Psoas muscle (tissue), 8 donors: Measurements from ENCODE around the gene ZNF683. TPM values are rescaled to one million over a fixed set of nuclear protein-coding genes. Genes with fewer than 3 reads are reported as not detected.

Experiments used
- ATAC-seq, 4 donors: fragments of 200-7000 bp; cut with Tn5 transposase; one replicate each; pipeline ENCODE4 v1.9.1; 2020; ENCODE audit warnings: moderate library complexity in 3 of 4, mild to moderate bottlenecking in 2 of 4
- DNase-seq, 2 donors: peaks; one replicate each; pipeline ENCODE4 v3.0.0-alpha.2; 2020
- H3K27ac ChIP-seq: fragments of 200-600 bp; one replicate; pipeline ENCODE4 v1.8.0; 2022
- H3K27me3 ChIP-seq, 3 donors: fragments of 200-600 bp in 1 of 3; one replicate each; pipeline versions ENCODE4 v1.6.1 to v1.8.0; 2013 to 2022; ENCODE audit warnings: low read length in 2 of 3, mild to moderate bottlenecking in 2 of 3, moderate library complexity in 1 of 3; ENCODE audit not compliant: insufficient read depth in 3 of 3
- H3K36me3 ChIP-seq, 2 donors: fragments of 200-600 bp in 1 of 2; one replicate each; pipeline versions ENCODE4 v1.6.1 to v1.8.0; 2013 to 2022; ENCODE audit warnings: low read depth in 1 of 2, mild to moderate bottlenecking in 1 of 2, moderate library complexity in 1 of 2; ENCODE audit not compliant: insufficient read depth in 1 of 2
- H3K4me1 ChIP-seq: fragments of 200-600 bp; one replicate; pipeline ENCODE4 v1.8.0; 2022
- H3K4me3 ChIP-seq: fragments of 200-600 bp; one replicate; pipeline ENCODE4 v1.8.0; 2022; ENCODE audit warnings: mild to moderate bottlenecking
- H3K9me3 ChIP-seq: fragments of 200-600 bp; one replicate; pipeline ENCODE4 v1.8.0; 2022
- CTCF ChIP-seq: fragments of 200-600 bp; IDR thresholded peaks from one replicate; pipeline ENCODE4 v1.8.0; 2022; ENCODE audit warnings: antibody characterized with exemption
- WGBS, 3 donors: extraction: QIAGEN DNeasy Blood & Tissue Kit; methylation state at CpG; one replicate each; pipeline versions ENCODE4 v1.1.6 to v1.1.7; 2013; 5-methylcytosine and 5-hydroxymethylcytosine counted together
- intact Hi-C, 2 donors: fragments of 100-400 bp; cut with DNase I; formaldehyde crosslinking; loops; one replicate each; pipeline versions ENCODE4 v1.11.0 to v1.14.2; 2022
- polyA plus RNA-seq, 3 donors: library from polyadenylated mRNA; stranded (reverse); fragments of 200-250 nt; gene quantifications; one replicate each; pipeline ENCODE4 v1.2.3, GENCODE V29; 2013
- total RNA-seq, 4 donors: library from RNA; stranded (reverse); fragmentation: NEBNext Ultra II Directional in 2 of 4; extraction: Animal tissue kit (Norgen Biotek cat#: 25700) in 2 of 4; gene quantifications; one replicate each; pipeline versions ENCODE4 v1.2.1 to v1.2.4, GENCODE V29; 2021 to 2023
- donor health status: healthy with polysubstance abuse.
- donor health status: DM: no; HTN: no; CAD: no; lungs with moderate emphysema.
- donor health status: Bipolar disorder and iron deficiency.
- donor health status: healthy.
- donor health status: DM: yes; HTN: yes; CAD: no.
- donor health status: DM: no; HTN: no; CAD: no.
- donor health status: DM: no; HTN: no; CAD: no.
- donor health status: DM: yes; HTN: yes; CAD: no.

ZNF683 gene
- total and polyA plus RNA-seq, 7 donors, result 0.06 TPM; not detected in 6

DNA sequence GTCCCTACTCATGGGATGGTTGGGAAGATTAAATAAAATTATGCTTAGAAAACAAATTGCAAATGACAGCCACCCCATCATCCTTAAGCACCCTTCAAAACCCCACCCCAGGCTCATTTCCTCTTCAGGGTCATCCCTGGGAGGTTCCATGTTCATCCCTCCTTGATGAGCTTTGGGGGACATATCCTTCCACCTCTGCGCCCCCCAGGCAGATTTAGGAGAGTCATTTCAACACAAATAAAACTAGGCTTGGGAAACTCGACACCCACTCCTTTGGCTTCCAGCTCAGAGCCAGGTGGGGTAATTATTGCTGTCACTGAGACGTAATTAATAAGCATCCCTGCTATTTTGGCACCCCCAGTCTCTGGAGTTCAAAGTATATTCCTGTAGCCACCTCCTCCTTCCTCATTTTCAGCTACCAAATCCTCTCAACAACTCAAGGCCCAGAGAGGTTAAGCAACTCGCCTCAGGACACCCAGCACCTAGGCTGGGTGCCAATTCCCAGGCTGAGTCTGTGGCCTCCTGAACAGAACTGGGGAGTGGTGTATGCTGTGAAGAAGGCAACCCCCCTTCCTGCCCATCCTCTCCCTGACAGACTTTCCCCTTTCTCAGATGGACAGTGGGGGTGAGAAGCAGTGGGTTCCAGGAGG, 19.2 kb downstream of the ZNF683 start:
- no peak overlapping the region for H3K4me3 ChIP-seq
- H3K4me1 ChIP-seq, result no peaks in the 10 kb centered on the region
- DNase-seq (no peak), ATAC-seq (no peak)
- no peaks in the 10 kb centered on the region for H3K36me3 ChIP-seq
- TF ChIP-seq CTCF, result no peak
- intact Hi-C loops, result no loop called here
- H3K27me3 ChIP-seq, result peaks cover 0 to 27% (median 1%) of the 10 kb centered on the region in 3 donors
- no peak overlapping the region for H3K27ac ChIP-seq
- H3K9me3 ChIP-seq, result no peaks in the 10 kb centered on the region
- 56 to 67% (median 63%) methylated on average over 4 of the region's 4 CpGs for WGBS, 3 donors

- no peak overlapping the region for H3K4me3 ChIP-seq
- no peaks in the 10 kb centered on the region for H3K4me1 ChIP-seq
- DNase-seq, result no peak
- no peak for ATAC-seq
- no peak for TF ChIP-seq CTCF
- intact Hi-C loops, result no loop called here
- WGBS, 3 donors, result 79 to 88% (median 87%) methylated on average over 5 of the region's 5 CpGs
- no peak overlapping the region for H3K27ac ChIP-seq
- H3K9me3 ChIP-seq, result no peaks in the 10 kb centered on the region
- H3K36me3 ChIP-seq, result no peaks in the 10 kb centered on the region
- H3K27me3 ChIP-seq, result peaks cover 0 to 17% (median 1%) of the 10 kb centered on the region in 3 donors
Measured at GRCh38 chr1:26352338-26352679, 20.2 kb downstream of the ZNF683 start.

- Histone ChIP-seq H3K4me1 (no peaks in the 10 kb centered on the region), H3K27me3 (peaks cover 0 to 12% (median 1%) of the 10 kb centered on the region in 3 donors), H3K9me3 (no peaks in the 10 kb centered on the region), H3K4me3 (no peak overlapping the region), H3K27ac (no peak overlapping the region), H3K36me3 (no peaks in the 10 kb centered on the region)
- TF ChIP-seq CTCF, result no peak
- ATAC-seq (no peak), DNase-seq (no peak)
- intact Hi-C loops, result no loop called here
- WGBS, 3 donors, result 80 to 90% (median 83%) methylated on average over 12 of the region's 12 CpGs
Measured at GRCh38 chr1:26351590-26352337, 20.8 kb downstream of the ZNF683 start.

DNA sequence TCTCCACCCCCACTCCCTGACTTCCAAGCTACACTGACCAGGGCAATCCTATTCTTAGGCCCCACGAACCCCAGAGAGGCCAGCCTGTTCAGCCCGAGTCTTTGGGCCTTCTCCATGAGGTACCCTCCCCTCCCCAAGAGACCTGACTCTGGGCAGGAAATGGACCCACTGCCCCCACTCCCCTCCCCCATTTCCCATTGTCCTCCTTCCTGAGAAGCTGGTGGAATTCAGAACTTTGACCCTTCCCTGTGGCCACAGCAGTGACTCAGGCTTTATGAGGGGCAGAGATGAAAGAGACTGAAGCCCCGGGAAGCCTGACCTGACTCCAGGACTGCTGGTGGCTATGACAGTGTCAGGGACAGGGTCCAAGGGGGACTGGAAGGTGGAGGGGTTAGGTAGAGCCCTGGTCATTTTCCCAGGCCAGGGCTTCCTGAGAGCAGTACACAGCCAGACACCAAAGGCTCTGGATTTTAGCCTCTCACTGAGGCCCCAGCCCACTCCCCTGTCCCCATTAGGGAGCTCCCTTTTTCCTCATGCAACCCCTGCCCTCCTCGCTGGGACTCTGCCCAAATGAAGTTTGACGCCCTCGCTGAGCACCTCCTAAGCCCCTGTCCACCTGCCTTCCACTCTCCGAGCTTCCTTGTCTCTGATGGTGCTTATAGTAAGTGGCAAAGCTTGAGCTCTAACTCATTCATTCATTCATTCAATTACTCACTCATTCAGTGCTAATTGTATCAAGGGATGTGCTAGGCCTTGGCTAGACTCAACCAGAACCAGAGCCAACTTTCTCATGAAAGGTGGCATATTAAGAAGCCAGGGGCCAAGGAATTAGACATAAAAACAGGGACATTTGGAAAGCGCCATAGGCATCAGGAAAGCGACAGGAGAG, 21.6 kb downstream of the ZNF683 start:
- H3K9me3 ChIP-seq, result no peaks in the 10 kb centered on the region
- no peak for TF ChIP-seq CTCF
- no peaks in the 10 kb centered on the region for H3K36me3 ChIP-seq
- H3K27ac ChIP-seq, result no peak overlapping the region
- no peak for ATAC-seq
- intact Hi-C loops, result no loop called here
- no peak for DNase-seq
- WGBS, 3 donors, result 64 to 69% (median 67%) methylated on average over 9 of the region's 9 CpGs
- no peak overlapping the region for H3K4me3 ChIP-seq
- peaks cover 0 to 12% (median 1%) of the 10 kb centered on the region in 3 donors for H3K27me3 ChIP-seq
- H3K4me1 ChIP-seq, result no peaks in the 10 kb centered on the region
